Osteocyte (in vitro differentiated cells): ENCODE data around the gene SHC4. TPM values are rescaled to one million over a fixed set of nuclear protein-coding genes. Genes with fewer than 3 reads are reported as not detected.

Source experiments
- DNase-seq: peaks from one replicate; pipeline ENCODE4 v3.0.0; 2021; ENCODE audit warnings: mixed read lengths; ENCODE audit not compliant: unreplicated experiment; ENCODE audit errors: extremely low spot score
- H3K27ac Mint-ChIP-seq: one replicate; pipeline ENCODE4 v1.8.0; 2021; ENCODE audit warnings: mild to moderate bottlenecking, mixed read lengths; ENCODE audit not compliant: unreplicated experiment
- H3K27me3 Mint-ChIP-seq: one replicate; pipeline ENCODE4 v1.8.0; 2021; ENCODE audit warnings: mixed read lengths; ENCODE audit not compliant: unreplicated experiment
- H3K36me3 Mint-ChIP-seq: one replicate; pipeline ENCODE4 v1.8.0; 2021; ENCODE audit warnings: mixed read lengths; ENCODE audit not compliant: unreplicated experiment
- H3K4me1 Mint-ChIP-seq: one replicate; pipeline ENCODE4 v1.8.0; 2021; ENCODE audit warnings: mixed read lengths; ENCODE audit not compliant: unreplicated experiment
- H3K4me3 Mint-ChIP-seq: one replicate; pipeline ENCODE4 v1.8.0; 2021; ENCODE audit warnings: mild to moderate bottlenecking, moderate library complexity, mixed read lengths; ENCODE audit not compliant: unreplicated experiment
- H3K9me3 Mint-ChIP-seq: one replicate; pipeline ENCODE4 v1.8.0; 2021; ENCODE audit warnings: mixed read lengths; ENCODE audit not compliant: unreplicated experiment
- total RNA-seq: library from RNA; stranded (reverse); gene quantifications from 2 replicates; pipeline ENCODE4 v1.2.1, GENCODE V29; 2021
- TF ChIP-seq, protein P1 (sequence below): fragments of 200-600 bp; sonication (generic); IDR thresholded peaks from 2 replicates; pipeline ENCODE4 v1.5.0; 2021; ENCODE audit warnings: antibody characterized with exemption, mild to moderate bottlenecking, moderate library complexity

The SHC4 gene
- total RNA-seq, 1 donor from 2014 or later: 4.2 TPM

DNA sequence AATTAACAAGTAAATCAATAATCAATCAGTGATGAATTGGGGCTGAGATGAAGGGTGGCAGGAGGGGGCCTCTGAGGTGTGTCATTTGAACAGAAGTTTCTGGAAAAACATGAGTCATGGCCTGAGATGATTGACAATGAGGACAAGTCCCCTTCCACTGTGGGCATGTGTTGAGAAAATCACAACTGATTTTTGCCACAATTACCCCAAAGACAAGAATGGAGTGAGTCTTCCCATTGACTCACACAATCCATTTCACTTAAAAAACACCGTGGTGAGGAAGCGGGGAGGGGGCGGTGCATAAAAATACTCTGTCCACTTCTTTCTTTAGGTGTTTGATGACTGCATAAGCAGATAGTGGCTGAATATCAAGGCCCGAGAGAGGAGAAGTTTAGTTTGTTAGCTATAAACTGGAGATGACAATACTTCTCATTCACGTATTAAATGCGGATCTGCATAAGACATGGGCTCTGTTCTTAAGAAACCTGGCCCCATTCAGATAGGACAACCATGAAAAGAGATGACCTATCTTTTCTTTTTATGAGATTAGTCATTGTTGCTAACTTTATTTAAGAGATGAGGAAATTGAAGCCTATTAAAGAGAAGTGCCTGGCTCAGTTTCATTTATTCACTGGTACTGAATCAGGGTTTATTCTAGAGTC is 34.7 kb downstream of the SHC4 start:
- TF ChIP-seq, protein P1, sequence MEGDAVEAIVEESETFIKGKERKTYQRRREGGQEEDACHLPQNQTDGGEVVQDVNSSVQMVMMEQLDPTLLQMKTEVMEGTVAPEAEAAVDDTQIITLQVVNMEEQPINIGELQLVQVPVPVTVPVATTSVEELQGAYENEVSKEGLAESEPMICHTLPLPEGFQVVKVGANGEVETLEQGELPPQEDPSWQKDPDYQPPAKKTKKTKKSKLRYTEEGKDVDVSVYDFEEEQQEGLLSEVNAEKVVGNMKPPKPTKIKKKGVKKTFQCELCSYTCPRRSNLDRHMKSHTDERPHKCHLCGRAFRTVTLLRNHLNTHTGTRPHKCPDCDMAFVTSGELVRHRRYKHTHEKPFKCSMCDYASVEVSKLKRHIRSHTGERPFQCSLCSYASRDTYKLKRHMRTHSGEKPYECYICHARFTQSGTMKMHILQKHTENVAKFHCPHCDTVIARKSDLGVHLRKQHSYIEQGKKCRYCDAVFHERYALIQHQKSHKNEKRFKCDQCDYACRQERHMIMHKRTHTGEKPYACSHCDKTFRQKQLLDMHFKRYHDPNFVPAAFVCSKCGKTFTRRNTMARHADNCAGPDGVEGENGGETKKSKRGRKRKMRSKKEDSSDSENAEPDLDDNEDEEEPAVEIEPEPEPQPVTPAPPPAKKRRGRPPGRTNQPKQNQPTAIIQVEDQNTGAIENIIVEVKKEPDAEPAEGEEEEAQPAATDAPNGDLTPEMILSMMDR: no peak
- peak overlapping the region; percentile 75 for H3K27ac Mint-ChIP-seq
- DNase-seq: no peak
- no peaks in the 10 kb centered on the region for H3K27me3 Mint-ChIP-seq
- peaks cover 4% of the 10 kb centered on the region for H3K9me3 Mint-ChIP-seq
- peaks cover 40% of the 10 kb centered on the region for H3K4me1 Mint-ChIP-seq
- no peaks in the 10 kb centered on the region for H3K36me3 Mint-ChIP-seq
- no peak overlapping the region for H3K4me3 Mint-ChIP-seq

DNA sequence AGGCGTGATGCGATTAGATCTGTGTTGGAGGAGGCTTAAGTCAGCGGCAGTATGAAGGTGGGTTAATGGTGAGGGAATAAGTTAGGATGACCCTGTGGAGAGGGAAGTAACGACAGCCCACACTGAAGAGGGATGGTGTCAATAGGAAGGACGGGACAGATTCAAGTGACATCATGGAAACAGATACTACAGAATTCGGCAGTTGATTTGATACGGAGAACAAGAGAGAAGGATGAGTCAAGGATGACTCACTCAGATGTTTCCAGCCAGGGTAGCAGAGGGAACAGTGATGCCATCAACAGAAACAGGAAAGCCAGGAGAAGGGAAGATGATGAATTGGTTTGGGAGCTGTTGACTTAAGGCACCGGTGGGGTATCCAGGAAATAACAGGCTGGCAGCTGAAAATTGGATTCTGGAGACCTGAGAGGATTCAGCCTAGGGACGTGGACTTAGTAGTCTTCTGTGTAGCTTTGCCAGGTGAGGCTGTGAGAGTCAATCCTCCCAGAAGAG is 38.0 kb downstream of the SHC4 start:
- no peak for DNase-seq
- Mint-ChIP-seq H3K9me3 (peaks cover 6% of the 10 kb centered on the region), H3K36me3 (no peaks in the 10 kb centered on the region), H3K4me1 (peaks cover 36% of the 10 kb centered on the region), H3K27me3 (no peaks in the 10 kb centered on the region), H3K27ac (peak overlapping the region; percentile 61), H3K4me3 (no peak overlapping the region)
- TF ChIP-seq, protein P1: no peak

DNA sequence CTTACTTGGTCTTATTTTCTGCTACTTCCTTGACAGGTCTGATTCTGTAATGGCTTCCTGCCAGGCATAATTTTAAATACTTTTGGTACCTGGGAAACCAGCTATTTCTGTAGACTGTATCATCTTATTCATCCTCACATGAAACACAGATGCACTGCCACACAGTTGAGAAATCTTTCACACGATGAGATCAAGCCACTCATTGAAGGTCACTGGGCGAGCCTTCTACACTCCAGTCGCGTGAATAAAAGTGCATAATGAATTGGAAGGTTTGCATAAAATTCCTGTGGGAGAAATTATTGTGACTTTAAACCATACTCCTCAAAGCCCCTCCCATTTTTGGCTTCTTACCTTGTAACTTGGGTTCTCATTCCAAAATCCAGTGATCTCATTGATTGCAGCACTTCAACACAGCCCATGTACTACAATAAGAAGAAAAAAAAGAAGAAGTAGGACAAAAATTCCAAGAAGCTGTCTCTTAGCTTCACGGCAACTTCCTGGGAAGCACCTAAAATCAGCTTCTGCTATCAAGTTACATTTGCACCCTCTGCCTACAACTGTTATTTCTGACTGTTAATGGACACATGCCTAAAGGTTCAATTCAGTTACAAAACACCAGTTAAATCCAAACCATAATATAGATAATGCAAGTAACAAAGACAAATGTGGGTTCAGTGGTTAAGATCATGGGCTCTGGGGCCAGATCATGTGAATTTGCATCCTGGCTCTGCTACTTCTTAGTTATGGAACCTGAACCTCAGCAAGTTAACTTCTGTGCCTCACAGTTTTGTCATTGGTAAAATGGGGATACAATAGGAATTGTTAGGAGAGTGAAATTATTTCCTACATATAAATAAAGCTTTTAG is 39.0 kb downstream of the SHC4 start:
- H3K4me3 Mint-ChIP-seq: no peak overlapping the region
- no peaks in the 10 kb centered on the region for H3K36me3 Mint-ChIP-seq
- no peaks in the 10 kb centered on the region for H3K27me3 Mint-ChIP-seq
- H3K9me3 Mint-ChIP-seq: peaks cover 6% of the 10 kb centered on the region
- H3K4me1 Mint-ChIP-seq: peaks cover 27% of the 10 kb centered on the region
- H3K27ac Mint-ChIP-seq: peak overlapping the region; percentile 61
- TF ChIP-seq, protein P1: no peak
- DNase-seq: no peak

DNA sequence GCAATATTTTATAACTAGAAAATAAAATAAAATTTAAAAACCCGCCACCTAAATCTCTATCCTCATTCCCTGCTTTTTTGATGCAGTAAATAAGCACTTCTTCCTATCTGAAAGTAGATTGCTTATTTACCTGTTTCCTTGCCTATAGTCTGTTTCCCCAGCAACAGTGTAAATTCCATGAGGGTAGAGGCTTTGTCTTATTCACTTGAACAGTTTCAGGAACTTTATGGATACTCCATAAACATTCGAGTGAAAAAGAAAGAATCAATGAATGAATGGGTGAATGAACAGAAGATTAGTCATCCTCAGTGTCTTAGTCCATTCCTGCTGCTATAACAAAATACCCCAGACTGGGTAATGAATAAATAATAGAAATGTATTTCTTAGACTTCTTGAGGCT is 41.7 kb downstream of the SHC4 start:
- Mint-ChIP-seq H3K27me3 (no peaks in the 10 kb centered on the region), H3K9me3 (peaks cover 6% of the 10 kb centered on the region), H3K27ac (no peak overlapping the region), H3K4me3 (no peak overlapping the region), H3K36me3 (no peaks in the 10 kb centered on the region), H3K4me1 (peaks cover 15% of the 10 kb centered on the region)
- DNase-seq: no peak
- TF ChIP-seq, protein P1: no peak

DNA sequence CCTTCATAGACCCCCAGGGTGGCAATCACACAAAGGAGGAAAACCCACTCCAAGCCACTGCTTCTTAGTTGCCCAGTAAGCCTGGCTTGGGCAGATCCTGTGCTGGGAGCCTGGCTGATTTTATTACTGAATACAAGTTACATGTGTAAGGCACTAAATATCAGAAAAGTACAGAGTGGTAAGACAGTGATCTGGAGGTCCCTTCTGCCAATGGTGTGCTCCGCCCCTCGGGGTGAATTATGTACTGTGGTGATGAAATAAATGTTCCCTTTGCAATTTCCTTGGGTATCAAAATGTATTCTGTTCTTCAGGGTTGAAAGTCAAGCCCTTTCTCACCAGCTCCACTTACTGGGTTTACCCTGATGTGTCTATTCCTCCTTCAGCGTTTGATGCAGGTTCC is 47.0 kb downstream of the SHC4 start:
- no peak overlapping the region for H3K27ac Mint-ChIP-seq
- no peak overlapping the region for H3K4me3 Mint-ChIP-seq
- TF ChIP-seq, protein P1: no peak
- no peaks in the 10 kb centered on the region for H3K27me3 Mint-ChIP-seq
- no peaks in the 10 kb centered on the region for H3K36me3 Mint-ChIP-seq
- H3K4me1 Mint-ChIP-seq: no peaks in the 10 kb centered on the region
- H3K9me3 Mint-ChIP-seq: no peaks in the 10 kb centered on the region
- DNase-seq: no peak
